H9 (cell line): ENCODE results near the gene TEX51. TPM values are rescaled to one million over a fixed set of nuclear protein-coding genes. Genes with fewer than 3 reads are reported as not detected.

Experiments
- DNase-seq: peaks from one replicate; pipeline ENCODE4 v3.0.0-alpha.2; 2017
- H2AFZ ChIP-seq: one replicate; pipeline ENCODE4 v1.6.1; 2013; ENCODE audit warnings: mild to moderate bottlenecking, low read length, control low read depth, moderate library complexity
- H2AK5ac ChIP-seq: 2 replicates; pipeline ENCODE4 v1.6.1; 2013; ENCODE audit warnings: low read length, control low read depth, mixed read lengths; ENCODE audit not compliant: insufficient read length
- H2BK120ac ChIP-seq: one replicate; pipeline ENCODE4 v1.6.1; 2013; ENCODE audit warnings: low read depth, mild to moderate bottlenecking, low read length, control low read depth, inconsistent platforms; ENCODE audit not compliant: poor library complexity, severe bottlenecking
- H2BK12ac ChIP-seq: 2 replicates; pipeline ENCODE4 v1.6.1; 2013; ENCODE audit warnings: low read length, control low read depth, mixed read lengths, low read depth; ENCODE audit not compliant: insufficient read length
- H2BK15ac ChIP-seq: 2 replicates; pipeline ENCODE4 v1.6.1; 2013; ENCODE audit warnings: low read depth, low read length, control low read depth
- H2BK20ac ChIP-seq: one replicate; pipeline ENCODE4 v1.6.1; 2013; ENCODE audit warnings: low read depth, mild to moderate bottlenecking, low read length, control low read depth, inconsistent platforms; ENCODE audit not compliant: poor library complexity, severe bottlenecking
- H2BK5ac ChIP-seq: 2 replicates; pipeline ENCODE4 v1.6.1; 2013; ENCODE audit warnings: low read length, control low read depth, mixed read lengths; ENCODE audit not compliant: insufficient read length
- H3K14ac ChIP-seq: 2 replicates; pipeline ENCODE4 v1.6.1; 2013; ENCODE audit warnings: low read length, control low read depth; ENCODE audit not compliant: insufficient read depth
- H3K18ac ChIP-seq: 2 replicates; pipeline ENCODE4 v1.6.1; 2013; ENCODE audit warnings: low read depth, mild to moderate bottlenecking, mixed read lengths, low read length, control low read depth; ENCODE audit not compliant: insufficient read length
- H3K23ac ChIP-seq: 2 replicates; pipeline ENCODE4 v1.6.1; 2013; ENCODE audit warnings: low read length, control low read depth, mixed read lengths, low read depth; ENCODE audit not compliant: insufficient read length
- H3K23me2 ChIP-seq: 2 replicates; pipeline ENCODE4 v1.6.1; 2013; ENCODE audit warnings: low read depth, mild to moderate bottlenecking, mixed read lengths, low read length, control low read depth; ENCODE audit not compliant: insufficient read length, poor library complexity, severe bottlenecking
- H3K27ac ChIP-seq: 2 replicates; pipeline ENCODE4 v1.5.1; 2013; ENCODE audit warnings: low read length, control low read depth, mixed read lengths, low read depth; ENCODE audit not compliant: insufficient read length
- H3K27me3 ChIP-seq: 2 replicates; pipeline ENCODE4 v1.6.1; 2013; ENCODE audit warnings: low read length, control low read depth, inconsistent platforms; ENCODE audit not compliant: insufficient read depth
- H3K4ac ChIP-seq: 2 replicates; pipeline ENCODE4 v1.6.1; 2013; ENCODE audit warnings: low read depth, mild to moderate bottlenecking, control low read depth, inconsistent platforms, low read length, moderate library complexity
- H3K4me1 ChIP-seq: 2 replicates; pipeline ENCODE4 v1.6.1; 2013; ENCODE audit warnings: low read length, control low read depth, inconsistent platforms; ENCODE audit not compliant: insufficient read depth
- H3K4me2 ChIP-seq: 2 replicates; pipeline ENCODE4 v1.6.1; 2013; ENCODE audit warnings: low read length, control low read depth, mixed read lengths; ENCODE audit not compliant: insufficient read length, insufficient read depth
- H3K56ac ChIP-seq: 2 replicates; pipeline ENCODE4 v1.6.1; 2013; ENCODE audit warnings: low read depth, mild to moderate bottlenecking, mixed read lengths, low read length, control low read depth; ENCODE audit not compliant: insufficient read length
- H3K79me1 ChIP-seq: 2 replicates; pipeline ENCODE4 v1.6.1; 2013; ENCODE audit warnings: low read depth, mild to moderate bottlenecking, moderate library complexity, low read length, control low read depth, inconsistent platforms; ENCODE audit not compliant: insufficient read depth, poor library complexity, severe bottlenecking
- H3K79me2 ChIP-seq: 2 replicates; pipeline ENCODE4 v1.6.1; 2013; ENCODE audit warnings: low read length, control low read depth, inconsistent platforms; ENCODE audit not compliant: insufficient read depth
- H3K9ac ChIP-seq: 2 replicates; pipeline ENCODE4 v1.6.1; 2013; ENCODE audit warnings: low read length, control low read depth, mixed read lengths; ENCODE audit not compliant: insufficient read length; ENCODE audit errors: extremely low read depth
- H3K9me3 ChIP-seq: one replicate; pipeline ENCODE4 v1.6.1; 2013; ENCODE audit warnings: low read depth, low read length, inconsistent platforms; ENCODE audit not compliant: control insufficient read depth
- H3T11ph ChIP-seq: one replicate; pipeline ENCODE4 v1.6.1; 2013; ENCODE audit warnings: mild to moderate bottlenecking, low read length, control low read depth, inconsistent platforms
- H4K20me1 ChIP-seq: one replicate; pipeline ENCODE4 v1.6.1; 2013; ENCODE audit not compliant: control insufficient read depth, insufficient read length, insufficient read depth
- H4K5ac ChIP-seq: 2 replicates; pipeline ENCODE4 v1.6.1; 2013; ENCODE audit warnings: low read depth, mild to moderate bottlenecking, mixed read lengths, low read length, control low read depth; ENCODE audit not compliant: insufficient read length
- H4K8ac ChIP-seq: replicated peaks from 2 replicates; pipeline ENCODE4 v1.6.1; 2013; ENCODE audit warnings: low read length, control low read depth, mixed read lengths, low read depth; ENCODE audit not compliant: insufficient read length
- H4K91ac ChIP-seq: 2 replicates; pipeline ENCODE4 v1.6.1; 2013; ENCODE audit warnings: low read depth, mild to moderate bottlenecking, moderate library complexity, mixed read lengths, low read length, control low read depth; ENCODE audit not compliant: insufficient read length
- H3K27ac Mint-ChIP-seq, 3 experiments: 2 replicates in 2 of 3; 3 replicates in 1 of 3; pipeline ENCODE4 v1.8.0; 2020 to 2021; ENCODE audit warnings: mixed read lengths in 3 of 3, mild to moderate bottlenecking in 1 of 3, moderate library complexity in 1 of 3
- H3K27me3 Mint-ChIP-seq: 2 replicates; pipeline ENCODE4 v1.8.0; 2021; ENCODE audit warnings: low read depth, mild to moderate bottlenecking, moderate library complexity, mixed read lengths
- H3K36me3 Mint-ChIP-seq, 3 experiments: 2 replicates in 2 of 3; 3 replicates in 1 of 3; pipeline ENCODE4 v1.8.0; 2020 to 2021; ENCODE audit warnings: low read depth in 3 of 3, mixed read lengths in 3 of 3; ENCODE audit not compliant: insufficient read depth in 1 of 3
- H3K4me1 Mint-ChIP-seq, 2 experiments: 2 replicates each; pipeline ENCODE4 v1.8.0; 2020; ENCODE audit warnings: mixed read lengths in 2 of 2
- H3K4me3 Mint-ChIP-seq, 2 experiments: 2 replicates in 1 of 2; 3 replicates in 1 of 2; pipeline ENCODE4 v1.8.0; 2020 to 2021; ENCODE audit warnings: mild to moderate bottlenecking in 2 of 2, mixed read lengths in 2 of 2, moderate library complexity in 1 of 2
- H3K9me3 Mint-ChIP-seq, 2 experiments: 2 replicates in 1 of 2; 3 replicates in 1 of 2; pipeline ENCODE4 v1.8.0; 2020; ENCODE audit warnings: mild to moderate bottlenecking in 2 of 2, mixed read lengths in 2 of 2, moderate library complexity in 1 of 2
- CTCF ChIP-seq: fragments of 200-600 bp; sonication (generic); conservative IDR thresholded peaks from 3 replicates; pipeline ENCODE4 v1.8.0; 2021; ENCODE audit warnings: antibody characterized with exemption, mild to moderate bottlenecking
- WGBS: extraction: QIAGEN DNeasy Blood & Tissue Kit; methylation state at CpG from one replicate; pipeline ENCODE4 v1.1.7; 2013; ENCODE audit warnings: missing lambda C conversion rate, low lambda C conversion rate, mixed read lengths; ENCODE audit not compliant: insufficient read length; ENCODE audit errors: extremely low coverage; 5-methylcytosine and 5-hydroxymethylcytosine counted together
- total RNA-seq: library from RNA; stranded (reverse); gene quantifications from 2 replicates; pipeline ENCODE4 v1.2.1, GENCODE V29; 2021

The TEX51 gene
- total RNA-seq, 1 experiment from 2014 or later, result not detected

- Mint-ChIP-seq H3K4me1 (peaks cover 7 to 15% of the 10 kb centered on the region in 2 experiments), H3K27me3 (peaks cover 15% of the 10 kb centered on the region), H3K36me3 (peaks cover 0 to 4% (median 0%) of the 10 kb centered on the region in 3 experiments; a peak in 1 of 7 replicates), H3K9me3 (peaks cover 4 to 7% of the 10 kb centered on the region in 2 experiments), H3K27ac (no peak overlapping the region; a peak in 1 of 7 replicates), H3K4me3 (no peak overlapping the region)
- Histone ChIP-seq H3K23ac (no peak overlapping the region), H3K27me3 (no peaks in the 10 kb centered on the region), H2AFZ (no peak overlapping the region), H2BK20ac (no peak overlapping the region), H3K27ac (no peak overlapping the region), H3K23me2 (no peaks in the 10 kb centered on the region), H3K4ac (no peak overlapping the region), H3K79me1 (no peaks in the 10 kb centered on the region), H3T11ph (no peak overlapping the region), H3K79me2 (no peaks in the 10 kb centered on the region), H2BK5ac (no peak overlapping the region), H3K9me3 (no peaks in the 10 kb centered on the region), H2BK120ac (no peak overlapping the region), H3K14ac (no peak overlapping the region), H4K8ac (no peak overlapping the region), H2BK12ac (no peak overlapping the region), H2AK5ac (no peak overlapping the region), H3K56ac (no peak overlapping the region), H3K18ac (no peak overlapping the region), H3K4me1 (no peaks in the 10 kb centered on the region), H2BK15ac (no peak overlapping the region), H3K9ac (no peak overlapping the region), H4K5ac (no peak overlapping the region), H4K20me1 (no peaks in the 10 kb centered on the region), H4K91ac (no peak overlapping the region), H3K4me2 (no peak overlapping the region)
- TF ChIP-seq CTCF, result no peak
- no CpG with 5 or more reads among the region's 4 CpGs for WGBS
- no peak for DNase-seq
Measured at GRCh38 chr2:126896471-126896870, 2.2 kb upstream of the TEX51 start.
